HG03095 (cell line): Measurements from ENCODE around the gene CAPN2.
A peak's percentile ranks its signal among the peaks of the same experiment; 100 is the strongest.

Source experiments
- ATAC-seq: cut with Tn5 transposase; IDR thresholded peaks from one replicate; pipeline ENCODE4 v1.9.1; 2021; ENCODE audit warnings: moderate library complexity; ENCODE audit not compliant: unreplicated experiment

CAPN2 gene

DNA sequence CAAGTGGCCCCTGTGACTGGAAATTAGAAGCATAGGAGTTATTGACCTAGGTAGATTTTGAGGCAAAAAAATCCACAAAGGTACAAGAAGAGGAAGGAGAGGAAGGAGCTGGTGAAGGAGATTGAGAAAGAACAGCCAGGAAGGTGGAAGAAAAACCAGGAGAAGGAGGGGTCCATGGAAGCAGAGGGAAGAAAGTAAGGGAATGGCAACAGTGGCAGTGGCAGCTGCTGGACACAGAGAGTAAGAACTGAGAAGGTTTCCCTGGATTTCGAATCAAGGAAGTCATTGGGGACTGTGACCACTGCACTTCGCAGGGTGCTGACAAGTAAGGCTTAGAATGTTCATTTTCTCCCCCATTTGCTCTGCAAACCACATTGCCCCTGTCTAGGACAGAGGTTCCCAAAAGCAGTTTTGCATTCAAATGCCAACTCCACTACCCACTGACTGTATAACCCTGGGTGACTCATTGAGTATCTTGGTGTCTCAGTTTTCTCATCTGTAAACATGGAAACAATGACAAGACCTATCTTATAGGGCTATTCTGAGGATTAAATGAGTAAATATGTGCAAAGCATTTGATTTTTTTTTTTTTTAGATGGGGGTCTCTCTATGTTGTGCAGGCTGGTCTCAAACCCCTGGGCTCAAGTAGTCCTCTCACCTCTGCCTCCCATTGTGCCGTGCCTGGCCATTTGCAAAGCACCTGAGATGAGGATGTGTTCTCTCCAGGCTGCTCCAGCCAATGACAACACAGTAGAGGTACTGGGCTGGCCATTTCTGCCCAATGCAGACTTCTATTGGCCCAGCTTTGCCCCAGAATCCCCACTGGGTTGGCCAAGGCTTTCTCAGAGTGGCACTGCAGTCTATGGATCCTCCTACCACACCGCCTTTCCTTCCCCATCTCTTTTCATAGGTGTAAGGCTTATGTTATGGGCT lies 9.3 kb upstream of the CAPN2 start:
- ATAC-seq: no peak

DNA sequence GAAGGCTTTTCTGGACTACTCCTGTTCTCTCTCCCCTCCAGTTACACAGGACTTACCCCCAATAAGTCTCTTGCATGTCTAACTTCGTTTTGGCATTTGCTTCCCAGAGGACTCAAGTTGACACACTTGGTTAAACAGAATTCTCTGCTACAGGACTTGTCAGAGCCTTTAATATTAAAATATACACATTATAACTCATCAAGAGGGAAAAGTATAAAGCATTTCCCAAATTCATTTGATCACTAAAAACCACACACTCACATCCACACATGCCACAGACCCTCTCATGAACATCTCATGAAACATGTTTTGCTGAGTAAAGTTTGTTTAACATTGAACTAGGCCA lies 8.7 kb upstream of the CAPN2 start:
- no peak for ATAC-seq

DNA sequence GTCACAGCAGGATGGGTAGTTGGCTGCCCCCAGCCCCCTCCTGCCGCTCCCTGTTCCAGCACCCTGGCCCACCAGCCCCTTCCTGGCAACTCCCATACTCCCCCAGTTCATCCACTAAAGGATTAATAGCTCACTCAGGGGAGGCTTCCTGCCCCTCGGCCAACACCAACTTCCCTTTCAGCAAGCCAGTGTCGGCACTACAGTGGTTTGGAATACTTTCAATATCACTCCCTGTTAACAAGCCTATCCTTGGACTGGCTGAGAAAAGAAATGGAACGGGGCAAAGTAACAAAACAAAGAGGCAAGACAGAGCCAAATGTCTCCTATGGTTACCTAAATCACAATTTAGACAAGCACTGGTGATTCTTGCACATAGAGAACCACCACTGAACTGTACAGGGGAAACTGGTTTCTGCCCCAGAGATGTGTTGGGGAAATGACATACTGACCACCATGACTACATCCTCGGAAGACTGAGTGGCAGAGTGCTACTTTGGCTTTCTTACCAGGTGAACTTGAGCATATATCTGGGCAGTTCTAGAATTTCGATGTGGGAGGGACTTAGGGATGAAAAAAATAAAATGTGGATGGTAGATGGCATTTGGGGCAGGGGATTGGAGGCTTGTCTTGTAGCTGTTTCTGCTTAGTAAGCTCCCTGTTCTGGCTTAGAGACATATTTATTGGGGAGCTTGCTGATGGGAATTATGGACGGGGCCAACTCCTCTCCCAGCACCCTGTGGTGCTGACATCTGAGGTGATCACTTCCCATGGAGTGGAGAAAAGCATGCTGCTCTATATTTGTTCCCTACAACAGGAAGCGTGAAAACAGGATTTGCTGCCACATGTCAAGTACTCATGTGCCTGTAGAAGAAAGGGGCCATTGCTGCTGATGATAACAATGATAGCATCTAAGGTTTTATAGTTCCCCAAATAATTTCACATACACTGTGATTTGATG lies 7.1 kb upstream of the CAPN2 start:
- ATAC-seq: no peak

DNA sequence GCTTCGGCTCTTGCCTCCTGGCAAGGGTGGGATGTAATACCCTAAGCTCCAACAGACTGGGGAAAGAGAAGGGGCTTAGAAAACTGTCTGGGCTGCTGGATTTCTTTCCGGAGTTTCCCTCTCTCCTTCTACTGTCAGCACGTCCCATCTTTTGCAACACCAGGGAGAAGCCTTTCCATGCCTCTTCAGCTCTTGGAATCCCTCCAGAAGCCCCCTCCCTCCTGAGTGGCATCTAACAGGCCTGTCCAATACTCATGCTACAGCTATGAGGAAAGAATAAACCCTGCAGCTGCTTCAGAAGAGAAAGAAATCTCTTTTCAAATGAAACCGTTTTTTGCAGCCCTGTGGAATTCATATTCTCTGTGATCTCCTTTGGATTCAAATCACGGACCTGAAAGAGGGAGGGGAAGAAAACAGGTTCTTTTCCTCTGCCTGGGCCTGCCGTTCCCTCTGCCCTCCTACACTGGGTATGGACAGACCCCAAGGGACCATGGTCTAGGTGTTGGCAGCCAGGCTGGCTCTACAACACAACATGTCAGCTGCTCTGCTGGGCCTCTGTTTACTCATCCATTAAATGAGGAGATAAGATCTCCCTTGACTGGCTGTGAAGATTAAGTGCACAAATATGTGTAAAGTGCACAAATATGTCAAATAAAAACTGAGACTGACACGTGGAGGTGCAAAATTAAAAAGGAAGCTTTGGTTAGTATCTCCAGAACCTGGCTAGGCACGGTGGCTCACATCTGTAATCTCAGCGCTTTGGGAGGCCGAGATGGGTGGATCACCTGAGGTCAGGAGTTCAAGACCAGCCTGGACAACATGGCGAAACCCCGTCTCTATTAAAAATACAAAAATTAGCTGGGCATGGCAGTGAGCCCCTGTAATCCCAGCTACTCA lies 6.0 kb upstream of the CAPN2 start:
- no peak for ATAC-seq

DNA sequence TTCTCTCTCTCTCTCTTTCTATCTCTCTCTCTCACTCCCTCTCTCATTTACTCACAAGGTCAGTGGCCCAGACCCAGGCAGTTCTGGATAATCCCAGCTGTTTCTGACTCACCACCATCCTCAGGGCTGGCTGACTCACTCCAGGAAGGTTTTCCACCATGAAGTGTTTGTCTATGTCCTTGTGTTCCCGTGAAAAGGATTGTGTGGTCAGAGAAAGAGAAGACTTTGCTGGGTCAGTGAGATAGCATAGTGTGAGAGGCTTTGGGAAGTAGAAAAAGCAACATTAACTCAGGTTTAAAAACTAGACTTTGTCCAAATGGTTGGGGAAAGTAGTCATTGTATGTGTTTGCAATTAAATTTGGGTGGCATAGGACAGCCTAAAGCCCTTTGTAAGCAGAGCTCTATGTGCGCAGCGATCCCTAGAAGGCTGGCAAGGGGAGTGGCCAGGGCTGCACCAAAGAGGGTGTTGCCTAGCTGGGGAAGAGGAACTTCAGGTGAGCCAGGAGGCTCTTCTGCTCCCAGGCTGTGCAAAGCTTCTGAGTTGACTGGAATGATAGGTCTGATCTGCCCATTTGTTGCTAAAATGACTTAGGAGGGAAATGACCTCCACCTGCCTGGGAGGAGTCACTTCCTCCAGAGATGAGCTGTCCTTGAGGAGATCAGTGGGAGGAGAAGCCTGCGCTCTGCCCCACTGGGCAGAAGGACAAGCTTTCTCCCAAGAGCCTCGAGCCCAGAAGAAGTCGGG lies 4.9 kb upstream of the CAPN2 start:
- no peak for ATAC-seq

DNA sequence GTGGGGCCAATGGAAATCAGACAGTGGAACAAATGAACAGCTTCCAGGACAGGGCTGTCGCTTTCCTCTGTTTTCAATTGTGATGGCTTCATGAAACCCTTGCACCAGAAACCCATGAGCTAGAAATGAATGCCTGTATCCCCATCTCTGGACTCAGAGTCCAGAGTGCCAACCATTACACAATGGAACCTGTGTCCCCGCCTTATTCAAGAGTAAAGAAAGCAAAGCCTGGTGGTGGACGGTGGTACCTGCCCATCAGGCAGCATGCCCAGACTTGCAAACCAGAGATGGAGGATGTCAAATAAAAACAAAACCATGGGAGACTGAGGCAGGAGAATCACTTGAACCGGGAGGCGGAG lies 4.4 kb upstream of the CAPN2 start:
- ATAC-seq: no peak

DNA sequence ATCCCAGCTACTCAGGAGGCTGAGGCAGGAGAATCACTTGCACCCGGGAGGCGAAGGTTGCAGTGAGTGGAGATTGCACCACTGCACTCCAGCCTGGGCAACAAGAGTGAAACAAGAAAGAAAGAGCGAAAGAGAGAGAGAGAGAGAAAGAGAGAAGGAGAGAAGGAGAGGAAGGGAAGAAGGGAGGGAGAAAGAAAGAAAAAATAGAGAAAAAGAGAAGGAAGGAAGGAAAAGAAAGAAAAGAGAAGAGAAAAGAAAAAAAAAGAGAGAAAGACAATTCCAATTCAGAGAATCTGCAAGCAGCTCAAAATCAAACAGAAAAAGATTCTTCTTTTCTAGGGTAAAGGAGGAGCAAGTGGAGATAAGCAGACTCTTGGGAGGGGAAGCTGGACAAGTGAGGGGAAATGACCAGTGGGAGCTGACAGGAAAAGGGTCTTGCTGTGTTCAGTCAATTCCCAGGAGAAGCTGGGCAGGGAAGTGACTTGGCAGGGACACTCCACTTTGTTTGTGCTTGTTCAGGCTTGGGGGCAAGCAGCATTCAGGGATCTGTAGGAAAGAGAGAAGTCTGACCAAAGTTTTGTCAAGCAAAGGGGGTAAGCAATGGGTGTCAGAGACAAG lies 3.6 kb upstream of the CAPN2 start:
- no peak for ATAC-seq

DNA sequence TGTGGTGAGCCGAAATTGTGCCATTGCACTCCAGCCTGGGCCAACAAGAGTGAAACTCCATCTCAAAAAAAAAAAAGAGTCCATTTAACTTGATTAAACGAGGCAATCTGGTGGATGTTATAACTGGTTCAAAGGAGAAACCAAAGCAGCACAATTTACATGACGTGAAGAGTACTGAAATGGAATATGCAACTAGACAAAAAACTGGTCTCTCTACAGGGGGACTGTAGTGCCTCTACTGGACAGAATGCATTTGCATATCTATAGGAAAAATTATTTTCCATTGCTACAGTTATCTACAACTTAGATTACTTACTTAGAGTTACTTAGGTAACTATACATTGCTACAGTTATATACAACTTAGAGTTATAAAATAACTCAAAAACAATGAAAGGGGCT lies 2.7 kb upstream of the CAPN2 start:
- no peak for ATAC-seq

DNA sequence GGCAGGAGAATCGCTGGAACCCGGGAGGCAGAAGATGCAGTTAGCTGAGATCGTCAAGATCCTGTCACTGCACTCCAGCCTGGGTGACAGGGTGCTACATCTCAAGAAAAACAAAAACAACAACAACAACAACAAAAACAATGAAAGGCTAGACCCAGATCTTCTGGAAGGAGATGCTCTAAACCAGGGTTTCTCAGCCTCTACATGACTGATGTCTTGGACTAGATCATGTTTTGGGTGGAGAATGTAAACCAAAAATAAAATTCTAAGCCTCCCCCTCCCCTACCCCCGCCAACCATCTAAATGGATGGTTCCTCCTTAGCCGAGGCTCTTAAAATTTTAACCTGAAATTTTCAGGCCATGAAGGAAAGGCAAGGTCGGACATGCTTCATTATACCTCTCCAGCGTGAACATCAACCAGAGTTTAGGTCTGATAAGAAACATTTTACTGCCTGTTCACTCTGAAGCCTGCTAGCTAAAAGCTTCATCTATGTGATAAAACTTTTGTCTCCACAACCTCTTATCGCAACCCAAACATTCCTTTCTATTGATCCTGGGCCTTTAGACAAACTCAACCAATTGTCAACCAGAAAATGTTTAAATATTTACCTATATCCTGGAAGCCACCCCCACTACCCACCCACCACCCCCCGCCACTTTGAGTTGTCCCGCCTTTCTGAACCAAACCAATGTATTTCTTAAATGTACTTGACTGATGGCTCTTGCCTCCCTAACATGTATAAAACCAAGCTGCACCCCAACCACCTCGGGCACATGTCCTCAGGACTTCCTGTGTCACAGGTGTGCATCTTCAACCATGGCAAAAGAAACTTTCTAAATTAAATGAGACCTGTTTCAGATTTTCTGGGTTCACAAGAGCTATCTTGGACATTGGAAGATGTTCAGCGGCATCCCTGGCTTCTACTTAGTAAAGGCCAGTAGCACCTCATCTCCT lies 1.9 kb upstream of the CAPN2 start:
- ATAC-seq: no peak

DNA sequence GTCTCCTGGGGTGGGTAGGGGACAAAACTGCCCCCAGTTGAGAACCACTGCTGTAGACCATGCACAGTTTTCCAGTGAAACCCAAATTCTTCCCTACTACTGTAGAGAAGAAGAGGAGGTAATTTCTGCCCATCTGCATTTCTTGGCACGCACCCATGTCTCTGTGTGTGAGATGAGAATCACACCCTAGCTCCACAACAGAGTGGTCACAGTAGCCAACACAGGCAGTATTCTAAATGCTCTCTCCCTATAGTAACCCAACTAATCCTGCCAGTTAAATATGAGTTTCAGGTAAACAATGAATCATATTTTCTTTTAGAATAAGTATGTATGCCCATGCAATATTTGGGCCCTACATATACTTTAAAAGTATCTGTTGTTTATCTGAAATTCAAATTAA lies 1.2 kb upstream of the CAPN2 start:
- no peak for ATAC-seq

DNA sequence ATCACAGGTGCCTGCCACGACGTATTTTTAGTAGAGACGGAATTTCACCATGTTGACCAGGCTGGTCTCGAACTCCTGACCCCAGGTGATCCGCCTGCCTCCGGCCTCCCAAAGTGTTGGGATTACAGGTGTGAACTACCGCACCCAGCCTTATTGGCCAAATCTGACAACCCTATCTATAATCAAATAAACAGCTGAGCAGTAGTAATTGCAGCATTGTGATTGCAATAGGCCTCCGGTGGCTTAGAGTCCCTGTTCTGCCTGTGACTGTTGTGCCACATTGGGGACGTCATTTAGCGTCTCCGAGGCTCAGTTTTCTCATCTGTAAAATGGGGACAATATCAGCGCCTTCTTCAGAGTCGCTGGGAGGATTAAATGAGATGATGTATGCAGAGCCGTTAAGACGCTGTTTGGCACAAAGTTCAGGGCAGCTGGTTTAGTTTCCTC lies 569 bp upstream of the CAPN2 start:
- ATAC-seq: no peak

DNA sequence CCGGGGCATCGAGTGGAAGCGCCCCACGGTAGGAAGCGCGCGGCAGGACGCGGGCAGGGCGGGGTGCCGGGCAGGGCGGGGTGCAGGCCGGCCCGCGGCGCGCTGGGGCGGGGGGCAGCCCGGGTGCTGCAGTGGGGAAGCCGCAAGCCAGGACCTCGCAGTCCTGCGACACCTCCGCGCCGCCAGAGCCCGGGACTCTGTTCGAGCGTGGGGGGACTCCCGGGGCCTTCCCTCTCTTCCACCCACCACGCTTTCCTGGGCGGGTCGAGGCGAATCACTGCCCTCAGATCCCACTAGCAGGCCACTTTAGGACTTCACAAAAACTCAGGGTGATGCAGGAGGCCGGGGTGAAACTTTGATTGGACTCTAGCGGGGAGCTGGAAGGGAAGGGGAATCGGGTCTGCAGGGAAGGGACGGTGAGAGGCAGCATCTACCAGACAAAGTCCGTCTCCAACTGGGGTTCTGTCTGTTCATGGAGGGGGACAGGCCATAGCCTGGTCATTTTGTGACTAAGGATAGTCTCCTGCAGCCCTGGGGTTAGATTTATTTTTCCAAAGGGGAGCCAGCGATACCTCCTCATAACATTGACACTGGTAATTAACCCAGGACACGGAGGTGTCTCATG lies 623 bp downstream of the CAPN2 start:
- ATAC-seq: peak; percentile 31

DNA sequence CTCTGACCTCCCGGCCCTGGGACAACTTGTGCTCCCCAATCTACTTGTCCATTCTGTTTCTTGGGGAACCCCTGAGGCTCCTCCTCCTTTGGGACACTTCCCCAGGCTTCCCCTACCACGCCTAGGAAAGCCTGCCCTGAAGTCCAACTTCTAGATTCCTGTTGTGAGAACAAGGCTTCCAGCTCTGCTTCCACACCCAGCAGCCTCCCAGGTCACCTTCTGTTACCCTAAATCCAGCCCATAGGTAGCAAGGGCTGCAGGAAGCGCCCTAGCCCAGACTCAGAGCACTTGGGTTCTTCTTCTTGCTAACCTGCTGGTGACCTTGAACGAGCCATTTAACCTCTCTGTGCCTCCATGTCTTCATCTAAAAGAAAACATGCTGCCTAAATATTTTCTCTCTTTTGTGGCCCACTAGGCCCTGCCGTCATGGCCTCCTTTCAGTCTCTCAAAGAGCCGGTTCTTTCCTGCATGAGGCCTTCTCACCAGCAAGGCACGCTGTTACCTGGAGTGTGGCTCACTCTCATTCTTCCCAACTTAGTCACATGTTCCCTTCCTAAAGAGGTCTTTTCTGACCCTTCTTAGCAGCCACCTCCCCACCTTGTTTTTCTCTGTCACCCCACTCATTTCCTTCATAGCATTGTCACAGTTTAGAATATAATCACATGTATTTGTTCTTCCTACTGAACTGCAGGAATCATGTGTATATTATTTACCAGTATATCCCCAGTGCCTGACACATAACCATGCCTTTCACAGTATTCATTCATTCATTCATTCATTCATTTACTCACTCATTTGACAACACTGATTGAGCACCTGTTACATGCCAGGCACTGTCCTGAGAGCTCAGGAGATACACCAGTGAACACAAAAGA lies 1.4 kb downstream of the CAPN2 start:
- ATAC-seq: no peak

DNA sequence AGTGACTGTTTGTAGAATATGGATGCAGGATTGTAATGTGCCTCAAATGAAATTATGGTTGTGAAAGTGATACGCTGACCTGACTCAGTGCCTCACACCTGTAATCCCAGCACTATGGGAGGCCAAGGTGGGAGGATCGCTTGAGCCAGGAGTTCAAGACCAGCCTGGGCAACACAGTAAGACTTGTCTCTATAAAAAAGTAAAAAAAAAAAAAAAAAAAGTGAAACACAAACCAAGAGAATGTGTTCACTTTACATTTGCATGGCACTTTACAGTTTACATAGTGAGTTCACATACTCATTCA lies 2.0 kb downstream of the CAPN2 start:
- no peak for ATAC-seq

DNA sequence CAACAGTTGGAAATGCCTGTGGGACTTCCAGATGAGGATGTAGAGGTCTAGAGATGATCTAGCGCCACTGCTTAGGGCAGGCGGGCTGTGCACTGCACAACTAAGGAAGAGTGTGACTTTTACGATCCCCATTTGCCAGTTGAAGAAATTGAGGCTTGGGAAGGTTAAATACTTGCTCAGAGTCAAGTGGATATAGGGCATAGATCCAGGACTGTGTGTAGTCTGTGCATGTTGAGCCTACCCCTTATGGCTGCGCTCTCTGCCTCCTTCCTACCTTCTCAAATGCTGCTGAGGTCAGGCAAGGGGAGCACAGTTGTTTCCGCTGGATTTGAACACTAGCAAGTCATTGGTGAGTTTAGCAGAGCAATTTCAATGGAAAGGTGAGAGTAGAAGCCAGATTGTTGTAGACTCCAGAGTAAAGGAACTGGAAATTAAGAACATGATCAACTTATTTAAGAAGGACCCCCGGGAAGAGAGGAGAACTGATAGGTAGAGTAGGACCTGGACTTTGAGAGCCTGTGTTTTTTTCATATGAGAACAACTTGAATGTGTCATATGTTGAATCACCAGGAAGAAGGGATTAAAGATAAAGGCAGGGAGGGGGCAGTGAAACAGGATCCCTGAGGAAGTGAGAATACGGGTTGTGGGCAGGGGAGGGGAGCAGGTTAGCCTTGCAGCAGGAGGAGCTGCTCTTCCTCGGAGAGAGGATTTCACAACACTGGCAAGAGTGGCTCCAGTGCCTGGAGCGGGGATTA lies 2.7 kb downstream of the CAPN2 start:
- no peak for ATAC-seq

DNA sequence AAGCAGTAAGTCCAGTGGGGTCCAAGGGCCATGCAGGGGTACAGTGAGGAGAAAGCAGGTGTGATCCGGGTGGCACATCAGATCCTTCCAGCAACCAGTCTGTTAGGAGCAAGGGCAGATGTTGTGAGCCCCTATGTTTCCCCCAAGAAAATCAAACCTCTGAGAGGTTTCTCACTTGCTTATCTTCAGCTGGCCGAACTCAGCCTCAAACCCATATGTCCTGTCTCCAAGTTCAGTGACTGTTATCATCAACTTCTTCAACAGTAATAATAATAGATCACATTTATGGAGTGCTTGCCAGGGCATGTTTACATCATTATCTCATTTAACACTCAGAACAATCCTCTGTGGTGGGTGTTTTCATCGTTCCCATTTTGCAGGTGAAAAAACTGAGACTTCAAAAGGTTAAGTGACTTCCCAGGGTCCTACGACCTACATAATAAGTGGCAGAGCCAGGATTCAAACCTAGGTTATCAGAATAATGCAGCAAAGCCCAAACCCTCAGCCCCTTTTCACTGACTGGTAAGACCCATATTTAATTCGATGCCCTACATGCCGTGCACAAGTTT lies 3.3 kb downstream of the CAPN2 start:
- no peak for ATAC-seq
